ENCODE measurements around the gene MAGEC1.
"Not testable (repeated sequence)": the region's sequence is repeated elsewhere in the genome, so short reads cannot be mapped to it uniquely, and the experiment has no call there.

The MAGEC1 gene, protein sequence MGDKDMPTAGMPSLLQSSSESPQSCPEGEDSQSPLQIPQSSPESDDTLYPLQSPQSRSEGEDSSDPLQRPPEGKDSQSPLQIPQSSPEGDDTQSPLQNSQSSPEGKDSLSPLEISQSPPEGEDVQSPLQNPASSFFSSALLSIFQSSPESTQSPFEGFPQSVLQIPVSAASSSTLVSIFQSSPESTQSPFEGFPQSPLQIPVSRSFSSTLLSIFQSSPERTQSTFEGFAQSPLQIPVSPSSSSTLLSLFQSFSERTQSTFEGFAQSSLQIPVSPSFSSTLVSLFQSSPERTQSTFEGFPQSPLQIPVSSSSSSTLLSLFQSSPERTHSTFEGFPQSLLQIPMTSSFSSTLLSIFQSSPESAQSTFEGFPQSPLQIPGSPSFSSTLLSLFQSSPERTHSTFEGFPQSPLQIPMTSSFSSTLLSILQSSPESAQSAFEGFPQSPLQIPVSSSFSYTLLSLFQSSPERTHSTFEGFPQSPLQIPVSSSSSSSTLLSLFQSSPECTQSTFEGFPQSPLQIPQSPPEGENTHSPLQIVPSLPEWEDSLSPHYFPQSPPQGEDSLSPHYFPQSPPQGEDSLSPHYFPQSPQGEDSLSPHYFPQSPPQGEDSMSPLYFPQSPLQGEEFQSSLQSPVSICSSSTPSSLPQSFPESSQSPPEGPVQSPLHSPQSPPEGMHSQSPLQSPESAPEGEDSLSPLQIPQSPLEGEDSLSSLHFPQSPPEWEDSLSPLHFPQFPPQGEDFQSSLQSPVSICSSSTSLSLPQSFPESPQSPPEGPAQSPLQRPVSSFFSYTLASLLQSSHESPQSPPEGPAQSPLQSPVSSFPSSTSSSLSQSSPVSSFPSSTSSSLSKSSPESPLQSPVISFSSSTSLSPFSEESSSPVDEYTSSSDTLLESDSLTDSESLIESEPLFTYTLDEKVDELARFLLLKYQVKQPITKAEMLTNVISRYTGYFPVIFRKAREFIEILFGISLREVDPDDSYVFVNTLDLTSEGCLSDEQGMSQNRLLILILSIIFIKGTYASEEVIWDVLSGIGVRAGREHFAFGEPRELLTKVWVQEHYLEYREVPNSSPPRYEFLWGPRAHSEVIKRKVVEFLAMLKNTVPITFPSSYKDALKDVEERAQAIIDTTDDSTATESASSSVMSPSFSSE

DNA sequence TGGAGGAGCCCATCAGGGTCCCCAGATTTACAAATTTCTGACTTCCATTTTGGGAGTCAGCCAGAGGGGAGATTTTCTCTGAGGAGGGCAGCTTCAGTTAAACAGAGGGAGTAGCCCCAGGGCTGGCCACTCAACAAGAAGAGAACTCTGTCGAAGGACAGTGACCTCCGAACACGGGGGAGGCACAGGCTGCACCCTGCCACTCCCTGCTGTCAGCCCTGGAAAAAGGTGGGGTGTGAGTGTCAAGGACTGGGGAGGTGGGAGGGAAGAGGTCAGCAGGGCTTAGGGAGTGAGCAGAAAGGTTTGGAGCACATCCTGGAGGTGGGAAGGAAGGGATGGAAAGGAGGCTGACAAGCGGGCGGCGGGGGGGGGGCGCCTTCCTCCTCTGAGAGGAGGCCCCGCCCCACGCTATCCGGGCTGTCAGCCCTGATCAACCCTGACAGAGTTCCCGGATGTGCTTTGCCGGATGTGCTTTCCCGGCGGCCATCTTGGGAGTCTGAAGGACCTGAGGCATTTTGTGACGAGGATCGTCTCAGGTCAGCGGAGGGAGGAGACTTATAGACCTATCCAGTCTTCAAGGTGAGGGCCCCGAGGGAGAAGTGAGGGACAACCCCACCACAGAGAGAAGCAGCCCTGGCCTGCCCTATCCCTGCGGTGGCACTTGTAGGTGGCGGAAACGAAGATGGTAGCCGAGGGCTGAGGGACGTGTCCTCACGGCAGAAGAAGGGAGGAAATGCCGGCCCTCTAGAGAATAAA lies at the start of gene MAGEC1:
MAGEC1 (plus strand) TSS at position 495 of the 756 bp plus-strand sequence. CDS start 1,179 bp downstream, outside the sequence.
- no peak for DNase-seq

- DNase-seq, result no peak
Observed at GRCh38 chrX:141857479-141857878, 46.2 kb upstream of the MAGEC1 start.

DNA sequence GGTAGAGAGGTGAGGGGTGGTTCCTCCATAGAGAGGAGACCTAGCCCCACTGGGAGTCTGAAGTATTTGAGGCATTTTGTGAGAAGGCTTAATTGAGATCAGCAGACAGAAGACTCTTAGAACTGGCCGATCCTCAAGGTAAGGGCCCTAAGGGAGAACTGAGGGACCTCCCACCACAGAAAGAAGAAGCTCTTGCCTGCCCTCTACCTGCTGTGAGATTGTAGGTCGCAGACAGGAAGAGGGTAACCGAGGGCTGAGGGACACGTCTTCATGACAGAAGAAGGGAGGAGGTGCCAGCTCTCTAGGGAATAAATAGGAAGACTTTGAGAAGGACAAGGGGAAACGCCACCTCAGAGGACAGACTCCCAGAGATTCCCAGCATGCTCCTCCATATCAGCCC lies 24.1 kb upstream of the MAGEC1 start:
- DNase-seq, result no peak

DNA sequence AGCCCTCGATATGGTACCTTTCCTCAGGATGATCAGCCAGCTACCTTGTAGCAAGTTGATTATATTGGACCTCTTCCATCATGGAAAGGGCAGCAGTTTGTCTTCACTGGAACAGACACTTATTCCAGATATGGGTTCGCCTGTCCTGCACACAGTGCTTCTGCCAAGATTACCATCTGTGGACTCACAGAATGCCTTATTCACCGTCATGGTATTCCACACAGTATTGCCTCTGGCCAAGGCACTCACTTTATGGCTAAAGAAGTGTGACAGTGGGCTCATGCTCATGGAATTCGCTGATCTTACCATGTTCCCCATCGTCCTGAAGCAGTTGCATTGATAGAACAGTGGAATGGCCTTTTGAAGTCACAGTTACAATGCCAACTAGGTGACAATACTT lies 14.9 kb upstream of the MAGEC1 start:
- DNase-seq, result not testable (repeated sequence)

DNA sequence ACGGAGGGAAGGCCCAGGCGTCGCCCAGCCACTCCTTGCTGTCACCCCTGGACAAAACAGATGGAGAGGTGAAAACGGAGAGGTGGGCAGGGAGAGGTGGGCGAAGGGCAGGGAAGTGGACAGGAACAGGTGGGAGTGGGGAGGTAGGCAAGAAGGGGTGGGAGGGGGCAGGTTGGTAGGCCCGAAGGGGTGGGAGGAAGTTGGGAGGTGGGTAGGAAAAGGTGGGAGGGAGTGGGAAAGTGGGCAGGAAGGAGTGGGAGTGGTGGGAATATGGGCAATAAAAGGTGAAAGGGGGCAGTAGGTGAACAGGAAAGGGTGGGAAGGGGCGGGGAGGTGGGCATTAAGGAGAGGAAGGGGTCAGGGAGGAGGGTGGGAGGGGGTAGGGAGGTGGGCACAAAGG lies 9.0 kb upstream of the MAGEC1 start:
- DNase-seq, result no peak

- DNase-seq, result no peak
Observed at GRCh38 chrX:141897690-141898089, 6.0 kb upstream of the MAGEC1 start.

DNA sequence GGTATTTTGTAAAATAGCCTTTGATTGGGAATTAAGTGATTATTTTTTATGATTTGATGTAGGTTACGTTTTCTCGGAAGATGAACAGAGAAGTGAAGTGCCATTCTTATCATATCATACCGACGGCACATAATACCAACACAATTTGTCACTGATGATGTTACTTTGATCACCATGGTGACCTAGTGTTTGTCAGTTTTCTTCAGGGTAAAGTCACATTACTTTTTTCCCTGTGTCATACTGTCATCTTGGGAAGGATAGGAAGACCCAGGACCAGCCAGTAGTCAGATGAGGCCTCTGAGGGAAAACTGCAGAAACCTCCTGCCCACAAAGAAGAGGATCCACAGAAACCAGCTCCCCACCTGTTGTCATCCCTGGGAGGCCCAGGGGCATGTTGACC lies 1.3 kb upstream of the MAGEC1 start:
- no peak for DNase-seq

GRCh38 chrX:141904262-141904661 lies 568 bp downstream of the MAGEC1 start:
- no peak for DNase-seq

DNA sequence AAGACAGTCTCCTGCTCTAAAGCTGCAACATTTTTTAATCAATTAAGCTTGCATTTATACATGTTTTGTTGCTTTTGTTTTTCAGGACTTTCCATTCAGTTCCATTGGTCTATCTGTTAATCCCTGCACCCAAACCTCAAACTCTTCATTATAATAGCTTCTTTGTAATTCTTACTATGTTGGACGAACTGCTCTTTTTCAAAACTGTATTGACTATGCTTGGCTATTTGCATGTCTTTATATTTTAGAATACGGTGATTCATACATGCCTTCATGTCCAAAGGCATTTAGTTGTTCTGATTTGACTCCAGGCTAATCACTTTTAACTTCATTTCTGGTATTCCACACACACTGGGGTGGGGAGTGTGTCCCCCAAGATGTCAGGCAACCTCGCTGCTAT lies 14.1 kb downstream of the MAGEC1 start:
- no peak for DNase-seq

DNA sequence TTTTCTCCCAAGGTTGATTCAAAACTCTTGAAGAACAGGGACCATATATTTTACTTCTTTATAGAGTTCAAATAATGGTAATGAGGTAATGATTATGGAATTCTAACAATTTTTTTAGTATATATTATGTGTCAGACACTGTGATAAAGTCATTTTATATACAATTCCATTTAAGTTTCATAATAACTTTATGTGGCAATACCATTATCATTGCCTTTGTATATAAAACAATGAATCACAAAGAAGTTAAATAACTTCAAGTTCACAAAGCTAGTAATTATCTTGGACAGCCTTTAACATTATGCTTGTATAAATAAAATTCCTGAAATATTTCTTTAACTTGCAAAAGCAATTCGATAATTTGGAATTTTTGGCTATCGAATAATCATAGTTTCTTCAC lies 20.6 kb downstream of the MAGEC1 start:
- DNase-seq, result no peak

GRCh38 chrX:141928432-141928831 lies 24.7 kb downstream of the MAGEC1 start:
- DNase-seq, result no peak

DNA sequence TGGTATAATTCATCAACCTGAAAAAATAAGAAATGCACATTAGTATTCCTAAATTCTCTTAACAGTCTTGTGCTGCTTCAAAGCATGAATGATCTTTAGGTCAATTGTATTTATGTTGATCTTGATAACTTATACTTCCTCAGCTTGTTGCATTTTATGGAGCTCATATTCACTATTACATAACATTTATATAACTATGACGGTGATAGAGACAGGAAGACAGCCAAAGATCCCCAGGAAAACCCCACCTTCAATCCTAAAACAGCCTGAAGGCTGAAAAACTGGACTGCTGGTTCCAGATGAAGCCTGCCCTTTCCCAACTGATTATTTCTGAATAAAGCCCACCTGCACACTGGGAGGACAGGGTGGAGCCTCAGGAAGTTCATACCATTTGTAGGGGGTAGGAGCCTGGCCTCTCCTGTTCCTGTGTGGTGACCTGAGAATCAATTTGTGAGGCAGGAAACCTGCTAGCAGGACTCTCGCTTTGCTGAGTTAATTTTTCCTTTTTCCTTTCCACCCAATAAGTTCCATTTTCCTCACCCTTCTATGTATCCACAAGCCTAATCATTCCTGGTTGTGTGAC lies 30.5 kb downstream of the MAGEC1 start:
- DNase-seq, result no peak

- DNase-seq, result no peak
Observed at GRCh38 chrX:141935645-141936044, 32.0 kb downstream of the MAGEC1 start.

- no peak for DNase-seq
Observed at GRCh38 chrX:141936080-141936479, 32.4 kb downstream of the MAGEC1 start.

DNA sequence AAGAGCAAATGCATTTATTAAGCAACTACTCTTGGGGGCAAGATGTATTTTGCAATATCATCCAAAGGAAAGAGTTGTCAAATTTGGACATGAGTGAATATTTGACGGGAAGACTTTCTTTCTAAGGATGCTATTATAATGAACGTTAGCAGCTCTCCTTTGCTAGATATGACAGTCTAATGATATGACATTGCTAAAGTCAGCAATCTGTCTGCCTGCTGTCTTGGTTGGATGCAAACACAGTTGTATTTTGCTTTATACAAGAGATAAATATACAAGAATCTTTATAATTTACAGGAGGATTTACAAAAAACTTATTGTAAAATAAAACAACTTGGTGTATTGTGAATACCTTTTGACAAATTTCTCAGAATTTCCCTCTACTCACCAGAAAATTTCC lies 37.5 kb downstream of the MAGEC1 start:
- DNase-seq, result no peak

DNA sequence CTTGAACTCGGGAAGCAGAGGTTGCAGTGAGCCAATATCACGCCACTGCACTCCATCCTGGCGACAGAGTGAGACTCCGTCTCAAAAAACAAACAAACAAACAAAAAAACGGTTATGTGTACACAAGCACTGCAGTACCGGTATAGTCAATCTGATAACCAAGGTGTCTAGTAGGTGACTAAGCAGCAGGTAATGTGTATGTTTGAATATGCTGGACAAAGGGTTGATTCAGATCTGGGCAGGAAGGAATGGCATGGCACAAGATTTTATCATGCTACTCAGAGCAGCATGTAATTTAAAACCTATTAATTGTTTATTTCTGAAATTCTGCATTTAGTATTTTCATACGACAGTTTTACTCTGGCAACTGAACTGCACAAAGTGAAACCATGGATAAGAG lies 41.7 kb downstream of the MAGEC1 start:
- DNase-seq, result no peak

GRCh38 chrX:141947350-141947749 lies 43.7 kb downstream of the MAGEC1 start:
- no peak for DNase-seq

DNA sequence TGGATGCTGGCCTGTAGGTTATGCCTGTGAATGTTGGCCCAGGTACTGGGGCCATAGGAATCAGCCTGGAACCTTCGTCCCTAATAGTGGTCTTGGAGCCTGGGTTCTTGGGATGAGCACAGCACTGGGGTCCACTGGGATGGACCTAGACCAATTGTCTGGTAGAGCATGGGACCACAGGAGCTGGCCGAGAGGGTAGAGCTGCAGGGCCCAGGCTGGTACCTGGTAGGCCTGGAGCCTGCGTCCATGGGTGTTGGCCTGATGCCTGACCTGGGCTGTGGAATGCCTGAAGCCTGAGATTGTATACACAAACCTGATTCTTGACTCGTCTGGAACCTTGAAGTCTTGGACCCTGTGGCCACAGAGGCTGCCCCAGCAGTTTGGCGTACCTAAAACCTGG lies 48.9 kb downstream of the MAGEC1 start:
- no peak for DNase-seq

- DNase-seq, result no peak
Observed at GRCh38 chrX:141958675-141959074, 55.0 kb downstream of the MAGEC1 start.
